Measurements from ENCODE around the gene ABTB2.
A peak's percentile ranks its signal among the peaks of the same experiment; 100 is the strongest.

Gene ABTB2

DNA sequence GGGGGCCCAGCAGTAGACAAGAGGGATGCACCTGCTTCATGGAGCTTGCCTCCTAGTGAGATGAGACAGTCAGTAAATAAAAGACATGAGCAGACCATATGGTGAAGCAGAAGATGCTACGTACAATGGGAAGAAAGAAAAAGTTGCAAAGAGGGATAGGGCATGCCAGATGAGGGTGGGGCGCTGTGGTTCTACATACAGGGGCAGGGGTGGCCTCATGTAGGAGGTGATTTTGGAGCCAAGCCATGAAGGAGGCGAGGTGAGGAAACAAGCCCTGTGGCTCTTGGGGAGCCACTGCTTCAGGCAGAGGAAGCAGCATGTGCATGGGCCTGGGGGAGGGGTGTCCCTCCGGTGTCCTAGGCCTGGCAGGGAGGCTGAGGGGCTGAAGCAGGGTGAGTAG lies 237.2 kb downstream of the ABTB2 start:
- ATAC-seq (no peak), DNase-seq (no peak)
- Mint-ChIP-seq H3K4me1 (no peaks in the 10 kb centered on the region), H3K27ac (peak overlapping the region in 1 of 2 donors; percentile 51), H3K9me3 (no peaks in the 10 kb centered on the region), H3K4me3 (no peak overlapping the region), H3K27me3 (no peaks in the 10 kb centered on the region)

GRCh38 chr11:34114471-34114870 lies 243.3 kb downstream of the ABTB2 start:
- ATAC-seq (no peak), DNase-seq (no peak)
- peaks cover 16% of the 10 kb centered on the region for H3K4me1 Mint-ChIP-seq
- H3K9me3 Mint-ChIP-seq, result no peaks in the 10 kb centered on the region
- no peak overlapping the region for H3K4me3 Mint-ChIP-seq
- no peaks in the 10 kb centered on the region for H3K27me3 Mint-ChIP-seq
- no peak overlapping the region for H3K27ac Mint-ChIP-seq

- Mint-ChIP-seq H3K9me3 (no peaks in the 10 kb centered on the region), H3K27me3 (no peaks in the 10 kb centered on the region), H3K27ac (no peak overlapping the region), H3K4me3 (no peak overlapping the region), H3K4me1 (peaks cover 21% of the 10 kb centered on the region)
- ATAC-seq, result no peak
- no peak for DNase-seq
Observed at GRCh38 chr11:34114014-34114413, 243.8 kb downstream of the ABTB2 start.

- Mint-ChIP-seq H3K27me3 (no peaks in the 10 kb centered on the region), H3K27ac (peak overlapping the region in 1 of 2 donors; percentile 45), H3K4me3 (no peak overlapping the region), H3K4me1 (peaks cover 40% of the 10 kb centered on the region), H3K9me3 (no peaks in the 10 kb centered on the region)
- ATAC-seq (no peak), DNase-seq (no peak)
Observed at GRCh38 chr11:34111722-34112270, 246.0 kb downstream of the ABTB2 start.

- ATAC-seq (no peak), DNase-seq (no peak)
- H3K27ac Mint-ChIP-seq, result peak overlapping the region; percentile 98 to 99
- H3K9me3 Mint-ChIP-seq, result no peaks in the 10 kb centered on the region
- no peaks in the 10 kb centered on the region for H3K27me3 Mint-ChIP-seq
- peak overlapping the region; percentile 94 to 98 for H3K4me3 Mint-ChIP-seq
- peaks cover 53% of the 10 kb centered on the region for H3K4me1 Mint-ChIP-seq
Observed at GRCh38 chr11:34105957-34106504, 251.8 kb downstream of the ABTB2 start.

DNA sequence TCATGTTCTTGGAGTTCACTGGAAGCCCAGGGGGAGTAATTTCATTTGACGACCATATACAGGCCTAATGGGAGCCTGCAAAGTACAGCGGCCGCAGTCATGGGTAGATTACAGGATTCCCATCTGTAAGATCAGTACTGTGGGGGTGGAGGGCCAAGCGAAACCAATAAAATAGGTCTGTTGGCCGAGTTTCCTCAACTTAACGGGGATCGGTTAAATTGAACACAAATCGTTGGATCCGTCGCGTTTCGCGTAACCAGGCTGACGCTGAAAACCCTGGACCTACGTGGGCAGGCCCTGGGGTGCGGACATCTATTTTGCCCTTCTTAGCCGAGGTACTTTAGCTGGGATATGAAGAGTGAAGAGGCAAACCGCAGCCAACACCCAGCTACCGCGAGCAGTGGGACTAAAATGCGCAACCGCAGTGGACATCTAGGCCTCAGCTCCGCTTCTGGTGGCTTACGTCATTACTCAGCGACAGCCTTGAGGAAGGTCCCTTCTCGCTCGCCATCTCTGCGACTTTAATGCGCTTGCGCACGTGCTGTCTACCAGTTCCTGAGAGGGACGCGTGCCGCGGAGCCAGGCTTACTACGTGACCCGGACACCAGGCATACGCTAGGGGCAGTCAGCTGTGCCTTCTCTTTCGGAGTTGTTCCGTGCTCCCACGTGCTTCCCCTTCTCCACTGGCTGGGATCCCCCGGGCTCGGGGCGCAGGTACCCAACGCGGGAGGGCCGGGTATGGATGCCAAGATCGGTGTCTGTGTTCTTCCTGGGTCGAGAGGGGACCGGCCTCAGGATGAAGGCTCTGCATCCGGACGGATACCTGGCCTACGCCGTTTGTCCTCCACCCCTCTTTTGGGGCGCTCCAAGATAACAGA lies 252.5 kb downstream of the ABTB2 start, which contains the start of gene NAT10:
NAT10 (plus strand) TSS at position 551 of the 878 bp plus-strand sequence. CDS start 2,597 bp downstream, outside the sequence.
- peak; percentile 95 to 98 for DNase-seq
- ATAC-seq, result peak; percentile 97
- Mint-ChIP-seq H3K9me3 (no peaks in the 10 kb centered on the region), H3K4me1 (peaks cover 52% of the 10 kb centered on the region), H3K4me3 (peak within 1 kb of the TSS; percentile 94 to 98), H3K27ac (peak within 1 kb of the TSS; percentile 98 to 99), H3K27me3 (no peaks in the 10 kb centered on the region)

DNA sequence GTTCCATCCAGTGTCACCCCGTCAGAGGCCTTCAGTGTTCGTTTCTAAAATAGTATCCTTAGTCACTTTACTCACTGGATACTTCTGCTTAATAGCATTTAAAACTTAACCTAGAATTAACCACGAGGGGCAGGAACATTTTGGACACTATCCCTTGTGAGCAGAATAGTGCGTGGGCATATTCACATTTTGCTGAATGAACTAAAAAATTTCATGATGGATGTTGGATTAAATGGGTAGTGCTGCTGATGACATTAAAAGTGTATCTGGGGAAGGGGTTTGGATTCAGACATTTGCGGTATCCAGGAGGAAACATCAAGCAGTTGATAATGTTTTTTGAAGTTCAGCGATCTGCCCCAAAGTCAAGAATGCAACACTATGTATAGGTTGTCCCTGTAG lies 253.1 kb downstream of the ABTB2 start:
- no peaks in the 10 kb centered on the region for H3K27me3 Mint-ChIP-seq
- ATAC-seq (no peak), DNase-seq (no peak)
- H3K4me3 Mint-ChIP-seq, result peak overlapping the region; percentile 94 to 98
- peaks cover 47% of the 10 kb centered on the region for H3K4me1 Mint-ChIP-seq
- peak overlapping the region; percentile 98 to 99 for H3K27ac Mint-ChIP-seq
- H3K9me3 Mint-ChIP-seq, result no peaks in the 10 kb centered on the region
